HepG2 (cell line): ENCODE results near the gene ERCC2. TPM values are rescaled to one million over a fixed set of nuclear protein-coding genes. Genes with fewer than 3 reads are reported as not detected.

Source experiments
- ASH2L ChIP-seq: fragments of 300-600, 200-600 bp; sonication (generic); IDR thresholded peaks from 2 replicates; pipeline ENCODE4 v1.7.0; 2017; ENCODE audit warnings: low read depth, mild to moderate bottlenecking, moderate library complexity, mixed read lengths, low read length; ENCODE audit not compliant: insufficient read length
- GFI1 ChIP-seq: sonication (generic); formaldehyde crosslinking; IDR thresholded peaks from 2 replicates; pipeline ENCODE4 v1.5.0; 2020; ENCODE audit warnings: missing genetic modification reagents, mild to moderate bottlenecking, borderline replicate concordance
- HOXA3 ChIP-seq: sonication (generic); formaldehyde crosslinking; IDR thresholded peaks from 2 replicates; pipeline ENCODE4 v1.5.0; 2020; ENCODE audit warnings: missing genetic modification reagents
- KDM4B ChIP-seq: sonication (generic); formaldehyde crosslinking; IDR thresholded peaks from 2 replicates; pipeline ENCODE4 v1.4.0; 2020; ENCODE audit warnings: missing genetic modification reagents
- KLF9 ChIP-seq: IDR thresholded peaks from 2 replicates; pipeline ENCODE4 v1.6.1; 2016; ENCODE audit warnings: low read depth
- MBNL3 ChIP-seq: fragments of 250-450 bp; sonication (Bioruptor Pico); conservative IDR thresholded peaks from 2 replicates; pipeline ENCODE4 v1.8.0; 2022; ENCODE audit warnings: mild to moderate bottlenecking, inconsistent platforms
- MED1 ChIP-seq: sonication (generic); formaldehyde crosslinking; IDR thresholded peaks from 2 replicates; pipeline ENCODE4 v1.4.0; 2020; ENCODE audit warnings: missing genetic modification reagents
- NFATC3 ChIP-seq: sonication (generic); formaldehyde crosslinking; IDR thresholded peaks from 2 replicates; pipeline ENCODE4 v1.5.1; 2020; ENCODE audit warnings: mild to moderate bottlenecking, missing genetic modification reagents
- NFE2 ChIP-seq: sonication (generic); formaldehyde crosslinking; IDR thresholded peaks from 2 replicates; pipeline ENCODE4 v1.4.0; 2020; ENCODE audit warnings: missing genetic modification reagents
- NFKBIZ ChIP-seq: IDR thresholded peaks from 2 replicates; pipeline ENCODE4 v1.6.1; 2018; ENCODE audit warnings: missing genetic modification reagents, missing compliant biosample characterization
- PCBP2 ChIP-seq: fragments of 200-400 bp; formaldehyde crosslinking; optimal IDR thresholded peaks from 2 replicates; pipeline ENCODE3; 2018; ENCODE audit warnings: low read length, low read depth; ENCODE audit not compliant: poor library complexity, severe bottlenecking
- PRDM15 ChIP-seq: sonication (generic); formaldehyde crosslinking; IDR thresholded peaks from 2 replicates; pipeline ENCODE4 v1.4.0; 2020; ENCODE audit warnings: missing genetic modification reagents
- RAD51 ChIP-seq: fragments of 450-650 bp; IDR thresholded peaks from 2 replicates; pipeline ENCODE4 v1.6.1; 2016; ENCODE audit warnings: borderline replicate concordance
- REL ChIP-seq: sonication (generic); formaldehyde crosslinking; conservative IDR thresholded peaks from 2 replicates; pipeline ENCODE4 v1.8.0; 2022; ENCODE audit warnings: mild to moderate bottlenecking, missing genetic modification reagents, moderate library complexity
- SRF ChIP-seq: IDR thresholded peaks from 2 replicates; pipeline ENCODE4 v1.6.1; 2011; ENCODE audit warnings: mild to moderate bottlenecking, low read depth, low read length, moderate library complexity
- THAP11 ChIP-seq: IDR thresholded peaks from 2 replicates; pipeline ENCODE4 v1.6.1; 2016; ENCODE audit warnings: missing biosample characterization, missing genetic modification reagents
- ZHX1 ChIP-seq: sonication (generic); formaldehyde crosslinking; IDR thresholded peaks from 2 replicates; pipeline ENCODE4 v1.8.1; 2022; ENCODE audit warnings: low read depth, mild to moderate bottlenecking, missing genetic modification reagents
- ZNF121 ChIP-seq: sonication (generic); formaldehyde crosslinking; IDR thresholded peaks from 2 replicates; pipeline ENCODE4 v1.5.0; 2020; ENCODE audit warnings: mild to moderate bottlenecking, missing genetic modification reagents
- ZNF451 ChIP-seq: sonication (generic); formaldehyde crosslinking; IDR thresholded peaks from 2 replicates; pipeline ENCODE4 v1.5.0; 2020; ENCODE audit warnings: mild to moderate bottlenecking, missing genetic modification reagents
- ZNF468 ChIP-seq: sonication (generic); formaldehyde crosslinking; IDR thresholded peaks from 2 replicates; pipeline ENCODE4 v1.8.0; 2022; ENCODE audit warnings: mild to moderate bottlenecking, moderate library complexity, missing genetic modification reagents
- ZNF709 ChIP-seq: sonication (generic); formaldehyde crosslinking; IDR thresholded peaks from 2 replicates; pipeline ENCODE4 v1.5.0; 2020; ENCODE audit warnings: mild to moderate bottlenecking, missing genetic modification reagents
- ZNF720 ChIP-seq: sonication (generic); formaldehyde crosslinking; IDR thresholded peaks from 2 replicates; pipeline ENCODE4 v1.4.0; 2020; ENCODE audit warnings: missing genetic modification reagents
- ZNF724P ChIP-seq: sonication (generic); formaldehyde crosslinking; IDR thresholded peaks from 2 replicates; pipeline ENCODE4 v1.8.0; 2022; ENCODE audit warnings: missing genetic modification reagents, borderline replicate concordance
- polyA plus RNA-seq, 8 experiments: library from polyadenylated mRNA; depleted of rRNA in 3 of 8; stranded (reverse) in 7 of 8; unstranded in 1 of 8; fragments of >200 nt; fragmentation: Illumina TruSeq in 4 of 8; extraction: Trizol in 4 of 8; gene quantifications; 2 replicates each; pipeline versions ENCODE4 v1.2.1 to v1.2.3, GENCODE V29; 2011 to 2016; ENCODE audit warnings: low read depth in 4 of 8, missing spikeins in 1 of 8, mixed read lengths in 1 of 8; ENCODE audit not compliant: insufficient read depth in 1 of 8
- total RNA-seq, 5 experiments: library from RNA; depleted of rRNA; stranded (reverse); fragments of >200 nt; fragmentation: Illumina TruSeq; extraction: Trizol; gene quantifications; 2 replicates each; pipeline ENCODE4 v1.2.3, GENCODE V29; 2016; ENCODE audit warnings: low read depth in 1 of 5
- TF ChIP-seq, protein P1 (sequence below): sonication (generic); formaldehyde crosslinking; IDR thresholded peaks from 2 replicates; pipeline ENCODE4 v1.8.0; 2022; ENCODE audit warnings: mild to moderate bottlenecking, missing genetic modification reagents, moderate library complexity

The ERCC2 gene
- total and polyA plus RNA-seq, 2 of the 13 experiments (the other 11 are each of a cell fraction or from before 2014, with no cell fraction given) = 25.4 to 49.2 TPM

GRCh38 chr19:45406226-45407090 lies 36.1 kb upstream of the ERCC2 start, which contains the start of gene POLR1G (continued):
- TF ChIP-seq MBNL3 = no peak
- TF ChIP-seq ZNF709 (CRISPR knock-in tag) = 0 out of 2 replicates have a peak, but pooled peaks have one; percentile 38
- TF ChIP-seq ZNF451 (CRISPR knock-in tag) = peak; percentile 41; the same call in 1 of the 2 replicates
- TF ChIP-seq ASH2L = peak; percentile 87
- TF ChIP-seq MED1 = no peak
- TF ChIP-seq THAP11 (CRISPR knock-in tag) = peak; percentile 92
- no peak for TF ChIP-seq NFE2 (CRISPR knock-in tag)
- TF ChIP-seq HOXA3 (CRISPR knock-in tag) = peak; percentile 18
- TF ChIP-seq SRF = no peak
- no peak for TF ChIP-seq KLF9 (CRISPR knock-in tag)
- TF ChIP-seq, protein P1, sequence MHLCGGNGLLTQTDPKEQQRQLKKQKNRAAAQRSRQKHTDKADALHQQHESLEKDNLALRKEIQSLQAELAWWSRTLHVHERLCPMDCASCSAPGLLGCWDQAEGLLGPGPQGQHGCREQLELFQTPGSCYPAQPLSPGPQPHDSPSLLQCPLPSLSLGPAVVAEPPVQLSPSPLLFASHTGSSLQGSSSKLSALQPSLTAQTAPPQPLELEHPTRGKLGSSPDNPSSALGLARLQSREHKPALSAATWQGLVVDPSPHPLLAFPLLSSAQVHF (CRISPR knock-in tag) = 0 out of 2 replicates have a peak, but pooled peaks have one; percentile 37
- 0 out of 2 replicates have a peak, but pooled peaks have one; percentile 12 for TF ChIP-seq NFKBIZ (CRISPR knock-in tag)
- TF ChIP-seq REL (CRISPR knock-in tag) = no peak
- TF ChIP-seq KDM4B = no peak
- TF ChIP-seq NFATC3 (CRISPR knock-in tag) = no peak
- TF ChIP-seq ZNF121 (CRISPR knock-in tag) = no peak
- no peak for TF ChIP-seq ZNF468
- TF ChIP-seq ZNF720 (CRISPR knock-in tag) = no peak
- TF ChIP-seq GFI1 (CRISPR knock-in tag) = no peak
- TF ChIP-seq PRDM15 (CRISPR knock-in tag) = no peak
- TF ChIP-seq ZNF724P (CRISPR knock-in tag) = no peak
- no peak for TF ChIP-seq ZHX1 (CRISPR knock-in tag)
- TF ChIP-seq PCBP2 = no peak
- TF ChIP-seq RAD51 = no peak; the same call in 1 of the 2 replicates
